ENCODE data around the gene AFF3. TPM values are rescaled to one million over a fixed set of nuclear protein-coding genes. Genes with fewer than 3 reads are reported as not detected.

Gene AFF3
- total and polyA plus RNA-seq, 9 donors = 2.4 to 7.2 (median 3.7) TPM

DNA sequence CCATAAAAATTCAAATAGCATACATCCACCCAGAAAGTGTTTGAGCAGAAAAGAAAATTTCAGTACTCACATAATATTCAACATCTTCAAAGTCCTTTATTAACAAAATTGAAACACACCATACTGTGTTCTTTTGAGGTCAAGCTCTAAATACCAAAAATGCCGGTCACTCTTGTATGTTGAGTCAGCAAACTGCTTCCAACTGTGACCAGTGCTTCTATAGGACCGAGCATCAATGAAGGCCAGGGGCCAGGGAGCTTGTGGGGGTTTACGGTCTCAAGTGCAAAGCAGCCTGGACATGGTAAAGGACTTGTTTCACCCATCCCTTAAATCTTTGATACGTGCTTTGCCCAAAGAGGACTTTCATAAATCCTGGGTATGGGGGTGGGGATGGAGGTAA is 539.9 kb downstream of the AFF3 start:
- H3K27me3 ChIP-seq (ENCODE audit: control insufficient read depth, insufficient read depth, low read length) = peaks cover 3% of the 10 kb centered on the region
- no peaks in the 10 kb centered on the region for H3K9me3 ChIP-seq (replicated peaks; ENCODE audit: control insufficient read depth, low read depth, low read length)
- peaks cover 23% of the 10 kb centered on the region for H3K4me1 ChIP-seq (ENCODE audit: control insufficient read depth, insufficient read depth, low read length)
- H3K36me3 ChIP-seq (ENCODE audit: control insufficient read depth, insufficient read depth, low read length) = no peaks in the 10 kb centered on the region
- H3K4me3 ChIP-seq (ENCODE audit: low read length) = no peak overlapping the region
- no CpG with 5 or more reads among the region's 4 CpGs for WGBS (ENCODE audit: insufficient coverage)
- H3K27ac ChIP-seq (ENCODE audit: low read length) = peak overlapping the region; percentile 45
- DNase-seq = no peak

DNA sequence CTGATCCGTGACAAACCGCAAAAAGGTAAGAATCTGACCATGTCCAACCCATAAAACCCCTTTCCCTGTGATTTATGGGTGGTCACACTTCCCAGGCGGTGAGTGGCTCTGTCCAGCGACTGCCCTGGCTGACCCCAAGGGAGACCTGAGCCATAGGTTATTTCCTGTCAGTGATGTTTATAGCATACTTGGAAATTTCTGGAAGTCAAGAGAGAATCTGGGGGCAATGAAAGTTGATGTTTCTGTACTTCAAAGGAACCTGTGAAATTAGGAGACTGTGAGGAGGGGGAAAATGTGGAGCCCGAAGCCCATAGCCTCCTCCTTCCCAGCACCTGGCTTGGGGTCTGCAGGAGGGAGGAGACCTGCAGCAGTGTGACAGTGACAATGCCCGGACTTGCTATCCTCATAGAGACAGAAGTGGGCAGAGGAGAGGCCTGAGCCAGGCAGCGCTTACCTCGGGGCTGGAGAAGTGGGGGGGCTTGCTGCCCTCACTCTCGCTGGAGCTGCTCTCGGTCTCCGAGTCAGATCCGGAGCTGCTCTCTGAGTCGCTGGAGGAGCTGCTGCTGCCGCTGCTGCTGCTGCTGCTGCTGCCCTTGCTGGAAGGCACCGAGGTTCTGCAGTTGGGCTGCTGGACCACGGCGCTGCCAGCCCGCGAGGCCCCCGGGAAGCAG is 541.3 kb downstream of the AFF3 start:
- Histone ChIP-seq H3K9me3 (replicated peaks; ENCODE audit: control insufficient read depth, low read depth, low read length) (no peaks in the 10 kb centered on the region), H3K4me3 (ENCODE audit: low read length) (no peak overlapping the region), H3K36me3 (ENCODE audit: control insufficient read depth, insufficient read depth, low read length) (no peaks in the 10 kb centered on the region), H3K27me3 (ENCODE audit: control insufficient read depth, insufficient read depth, low read length) (peaks cover 3% of the 10 kb centered on the region), H3K4me1 (ENCODE audit: control insufficient read depth, insufficient read depth, low read length) (peaks cover 23% of the 10 kb centered on the region), H3K27ac (ENCODE audit: low read length) (no peak overlapping the region)
- 37% methylated on average over 12 of the region's 20 CpGs for WGBS (ENCODE audit: insufficient coverage)
- no peak for DNase-seq

DNA sequence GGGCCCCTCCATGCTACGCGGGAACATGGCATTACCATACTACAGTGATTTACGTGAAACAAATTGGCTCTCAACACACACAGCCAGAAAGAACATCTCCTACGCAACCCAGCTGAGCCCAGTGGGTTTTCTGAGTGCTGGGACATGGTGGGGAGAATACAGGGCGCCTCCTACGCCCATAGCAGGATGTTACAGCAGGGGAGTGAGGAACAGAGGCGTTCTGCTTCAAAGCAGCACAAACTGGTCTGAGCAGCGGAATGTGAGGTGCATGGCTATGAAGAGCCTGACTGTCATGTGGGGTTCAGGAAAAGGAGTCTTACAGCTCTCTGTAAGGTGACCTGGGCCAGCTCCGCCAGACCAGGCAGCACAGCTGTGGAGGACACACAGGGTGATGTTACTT is 543.9 kb downstream of the AFF3 start:
- Histone ChIP-seq H3K27me3 (ENCODE audit: control insufficient read depth, insufficient read depth, low read length) (peaks cover 3% of the 10 kb centered on the region), H3K4me1 (ENCODE audit: control insufficient read depth, insufficient read depth, low read length) (peaks cover 14% of the 10 kb centered on the region), H3K4me3 (ENCODE audit: low read length) (no peak overlapping the region), H3K9me3 (replicated peaks; ENCODE audit: control insufficient read depth, low read depth, low read length) (no peaks in the 10 kb centered on the region), H3K27ac (ENCODE audit: low read length) (no peak overlapping the region), H3K36me3 (ENCODE audit: control insufficient read depth, insufficient read depth, low read length) (no peaks in the 10 kb centered on the region)
- no peak for DNase-seq
- 74% methylated on average over 4 of the region's 9 CpGs for WGBS (ENCODE audit: insufficient coverage)

DNA sequence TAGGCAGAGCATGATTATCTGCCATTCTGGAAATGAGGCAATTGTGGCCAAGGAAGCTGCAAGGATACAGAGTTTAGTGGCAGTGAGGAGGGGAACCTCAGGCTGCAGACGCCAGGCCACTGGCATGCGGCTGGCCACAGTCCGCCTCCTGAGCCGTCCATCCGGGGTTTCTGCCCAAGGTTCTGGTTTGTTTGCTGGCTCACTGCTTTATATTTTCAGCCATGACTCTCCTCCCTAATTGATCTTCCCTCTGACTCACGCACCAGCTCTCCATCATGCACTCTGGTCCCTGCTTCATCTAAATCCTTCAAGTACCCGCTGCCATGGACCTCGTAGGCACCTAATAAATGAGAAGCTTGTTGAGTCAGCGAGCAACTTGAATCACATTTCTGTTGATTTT is 544.8 kb downstream of the AFF3 start:
- Histone ChIP-seq H3K4me3 (ENCODE audit: low read length) (no peak overlapping the region), H3K27me3 (ENCODE audit: control insufficient read depth, insufficient read depth, low read length) (peaks cover 3% of the 10 kb centered on the region), H3K9me3 (replicated peaks; ENCODE audit: control insufficient read depth, low read depth, low read length) (no peaks in the 10 kb centered on the region), H3K4me1 (ENCODE audit: control insufficient read depth, insufficient read depth, low read length) (peaks cover 10% of the 10 kb centered on the region), H3K27ac (ENCODE audit: low read length) (no peak overlapping the region), H3K36me3 (ENCODE audit: control insufficient read depth, insufficient read depth, low read length) (no peaks in the 10 kb centered on the region)
- WGBS (ENCODE audit: insufficient coverage) = 76% methylated on average over 9 of the region's 9 CpGs
- no peak for DNase-seq

DNA sequence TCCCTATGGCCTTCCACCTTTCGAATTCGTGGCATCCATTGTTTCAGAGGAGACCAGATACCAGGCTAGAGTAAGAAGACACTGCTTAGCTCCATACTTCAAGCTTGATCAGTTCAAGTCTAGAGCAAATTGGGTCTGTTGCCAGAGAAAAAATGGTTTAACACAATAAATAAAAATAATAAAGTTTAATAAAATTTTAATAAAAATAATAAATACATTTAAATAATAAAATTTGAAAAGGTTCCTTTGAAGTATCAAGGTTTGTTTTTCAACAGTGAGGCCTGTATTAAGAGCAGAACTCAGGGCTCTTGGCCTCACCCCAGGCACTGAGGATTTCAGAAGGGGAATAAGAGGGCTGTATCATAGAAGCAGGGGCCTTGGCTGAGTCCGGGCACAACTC is 547.0 kb downstream of the AFF3 start:
- 93% methylated on average over 3 of the region's 3 CpGs for WGBS (ENCODE audit: insufficient coverage)
- no peak overlapping the region for H3K27ac ChIP-seq (ENCODE audit: low read length)

DNA sequence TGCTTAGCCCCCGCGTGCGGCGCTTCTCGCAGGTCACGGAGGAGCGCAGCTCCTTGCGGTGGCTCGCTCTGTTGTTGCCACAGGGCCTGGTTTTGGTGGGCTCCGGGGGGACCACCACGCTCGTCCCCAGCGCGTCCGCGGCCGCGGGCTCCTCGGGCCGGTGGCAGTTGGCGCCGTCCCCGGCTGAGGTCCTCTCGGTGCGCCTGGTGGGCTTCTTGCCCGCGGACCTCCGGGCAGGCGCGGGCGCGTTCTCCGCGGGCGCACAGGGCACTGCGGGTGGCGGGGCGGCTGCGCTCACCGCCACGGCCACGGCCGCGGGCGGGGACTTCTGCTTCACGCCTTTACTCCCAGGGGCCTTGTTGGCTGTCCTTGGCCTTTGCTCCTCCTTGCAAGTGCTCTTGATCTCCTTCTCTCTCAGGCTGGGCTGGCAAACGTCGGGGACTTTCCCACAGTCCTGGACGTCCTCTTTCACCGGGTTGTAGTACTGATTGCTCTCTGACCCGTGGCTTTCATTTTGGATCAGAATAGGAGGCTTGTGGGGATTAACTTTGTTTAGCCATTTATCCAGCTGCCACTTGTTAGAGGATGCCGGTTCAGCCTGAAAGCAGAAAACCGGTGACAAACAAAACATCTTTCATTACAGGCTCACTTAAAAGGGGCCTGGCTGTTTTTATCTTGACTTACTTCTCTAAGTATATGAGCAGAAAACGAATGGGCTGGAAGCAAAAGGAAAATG is 548.5 kb downstream of the AFF3 start:
- Histone ChIP-seq H3K9me3 (replicated peaks; ENCODE audit: control insufficient read depth, low read depth, low read length) (no peaks in the 10 kb centered on the region), H3K4me1 (ENCODE audit: control insufficient read depth, insufficient read depth, low read length) (no peaks in the 10 kb centered on the region), H3K36me3 (ENCODE audit: control insufficient read depth, insufficient read depth, low read length) (no peaks in the 10 kb centered on the region), H3K27me3 (ENCODE audit: control insufficient read depth, insufficient read depth, low read length) (no peaks in the 10 kb centered on the region), H3K4me3 (ENCODE audit: low read length) (no peak overlapping the region), H3K27ac (ENCODE audit: low read length) (no peak overlapping the region)
- no peak for DNase-seq
- WGBS (ENCODE audit: insufficient coverage) = 85% methylated on average over 47 of the region's 54 CpGs

More for the DNA sequence above, 547.0 kb downstream of the AFF3 start:
- no peaks in the 10 kb centered on the region for H3K9me3 ChIP-seq (replicated peaks; ENCODE audit: control insufficient read depth, low read depth, low read length)
- no peak overlapping the region for H3K4me3 ChIP-seq (ENCODE audit: low read length)
- H3K27me3 ChIP-seq (ENCODE audit: control insufficient read depth, insufficient read depth, low read length) = no peaks in the 10 kb centered on the region
- no peaks in the 10 kb centered on the region for H3K36me3 ChIP-seq (ENCODE audit: control insufficient read depth, insufficient read depth, low read length)
- no peaks in the 10 kb centered on the region for H3K4me1 ChIP-seq (ENCODE audit: control insufficient read depth, insufficient read depth, low read length)
- DNase-seq = no peak

DNA sequence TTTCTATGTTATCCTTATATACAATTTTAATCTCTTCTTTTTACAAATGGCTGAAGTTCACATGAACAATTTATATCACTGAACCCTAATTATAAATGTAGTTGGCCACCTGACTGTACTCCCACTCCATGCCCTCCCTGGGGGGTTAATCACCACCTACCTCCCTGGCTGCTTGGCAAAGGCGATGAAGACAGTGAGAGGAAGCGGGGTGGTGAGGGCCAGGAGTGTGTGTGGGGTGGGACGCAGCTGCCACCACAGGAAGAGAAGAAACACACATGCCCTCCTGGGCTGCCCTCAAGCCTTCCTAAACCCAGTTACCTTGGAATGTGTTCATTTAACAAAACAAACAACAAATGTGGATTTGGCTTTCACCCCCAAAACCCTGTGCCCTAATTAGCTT is 565.6 kb downstream of the AFF3 start:
- H3K27ac ChIP-seq (ENCODE audit: low read length) = no peak overlapping the region
- peaks cover 6% of the 10 kb centered on the region for H3K4me1 ChIP-seq (ENCODE audit: control insufficient read depth, insufficient read depth, low read length)
- no peak overlapping the region for H3K4me3 ChIP-seq (ENCODE audit: low read length)
- no peaks in the 10 kb centered on the region for H3K36me3 ChIP-seq (ENCODE audit: control insufficient read depth, insufficient read depth, low read length)
- no peaks in the 10 kb centered on the region for H3K27me3 ChIP-seq (ENCODE audit: control insufficient read depth, insufficient read depth, low read length)
- no peaks in the 10 kb centered on the region for H3K9me3 ChIP-seq (replicated peaks; ENCODE audit: control insufficient read depth, low read depth, low read length)
- WGBS (ENCODE audit: insufficient coverage) = no CpG with 5 or more reads among the region's 3 CpGs
- no peak for DNase-seq

DNA sequence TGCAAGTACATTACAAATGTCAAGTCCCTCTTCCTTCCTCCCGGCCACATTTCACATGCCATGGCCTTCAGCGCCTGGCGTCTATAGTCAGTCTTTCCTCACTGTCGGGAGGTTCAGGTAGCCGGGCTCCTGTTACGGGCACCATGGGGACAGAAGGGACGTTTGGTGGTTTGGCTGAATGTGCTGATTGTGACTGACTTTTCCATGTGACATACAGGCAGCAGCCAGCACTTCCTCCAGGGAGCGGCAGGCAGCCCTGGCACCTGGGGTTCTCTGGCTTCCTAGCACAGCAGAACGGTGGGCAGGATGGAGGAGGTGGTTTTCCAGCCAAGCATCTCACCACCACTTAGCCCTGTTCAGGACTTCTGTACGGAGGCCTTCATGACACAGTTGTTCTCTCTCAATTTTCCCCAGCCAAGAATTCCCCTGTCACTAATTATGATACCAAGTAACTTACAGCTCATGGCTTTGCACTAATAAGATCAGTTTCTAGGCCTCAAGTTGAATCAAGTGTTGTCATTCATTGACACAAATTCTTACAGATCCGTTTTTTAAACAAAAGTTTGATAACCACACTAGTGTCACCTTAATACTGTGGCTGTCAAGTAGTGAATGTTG is 568.6 kb downstream of the AFF3 start:
- Histone ChIP-seq H3K4me3 (ENCODE audit: low read length) (no peak overlapping the region), H3K27me3 (ENCODE audit: control insufficient read depth, insufficient read depth, low read length) (no peaks in the 10 kb centered on the region), H3K9me3 (replicated peaks; ENCODE audit: control insufficient read depth, low read depth, low read length) (no peaks in the 10 kb centered on the region), H3K4me1 (ENCODE audit: control insufficient read depth, insufficient read depth, low read length) (peaks cover 6% of the 10 kb centered on the region), H3K27ac (ENCODE audit: low read length) (no peak overlapping the region), H3K36me3 (ENCODE audit: control insufficient read depth, insufficient read depth, low read length) (no peaks in the 10 kb centered on the region)
- 93% methylated on average over 2 of the region's 11 CpGs for WGBS (ENCODE audit: insufficient coverage)
- DNase-seq = no peak

DNA sequence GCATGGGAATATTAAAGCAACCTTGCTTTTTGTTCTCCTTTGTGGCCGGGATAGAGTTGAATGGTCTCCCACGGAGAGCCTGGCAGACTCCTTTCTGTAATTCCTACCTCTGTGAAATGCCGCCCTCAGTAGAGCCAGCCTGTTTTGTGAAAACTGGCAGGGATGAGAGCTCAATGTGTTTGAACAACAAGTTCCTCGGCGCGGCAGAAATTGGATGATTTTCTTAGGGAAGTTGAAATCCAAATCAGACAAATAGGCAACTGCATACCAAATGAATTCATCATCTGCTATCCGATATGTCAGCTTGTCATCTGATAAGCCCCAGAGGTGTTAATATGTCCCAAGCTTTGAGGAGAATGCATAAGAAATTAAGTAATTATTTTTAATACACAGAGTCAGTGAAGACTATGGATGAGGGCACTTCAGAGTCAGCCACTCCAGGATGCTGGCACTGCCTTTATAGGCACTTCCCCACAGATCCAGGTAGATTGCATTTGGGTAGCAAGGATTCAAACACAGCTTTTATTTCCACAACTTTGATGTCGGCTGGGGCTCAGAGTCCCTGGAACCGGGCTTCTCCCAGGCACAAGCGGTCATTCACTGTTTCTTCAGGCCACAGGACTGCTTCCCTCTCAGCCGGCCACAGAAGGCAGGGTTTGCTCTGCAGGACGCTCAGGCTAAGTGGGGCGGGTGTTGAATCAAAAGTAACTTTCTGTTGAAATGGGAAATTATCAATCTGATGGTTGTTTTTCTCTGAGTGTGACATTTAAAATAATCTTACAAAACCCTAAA is 569.8 kb downstream of the AFF3 start:
- H3K27ac ChIP-seq (ENCODE audit: low read length) = no peak overlapping the region
- no peak for DNase-seq
- no peaks in the 10 kb centered on the region for H3K9me3 ChIP-seq (replicated peaks; ENCODE audit: control insufficient read depth, low read depth, low read length)
- no peak overlapping the region for H3K4me3 ChIP-seq (ENCODE audit: low read length)
- no peaks in the 10 kb centered on the region for H3K36me3 ChIP-seq (ENCODE audit: control insufficient read depth, insufficient read depth, low read length)
- H3K27me3 ChIP-seq (ENCODE audit: control insufficient read depth, insufficient read depth, low read length) = no peaks in the 10 kb centered on the region
- 66% methylated on average over 7 of the region's 13 CpGs for WGBS (ENCODE audit: insufficient coverage)
- H3K4me1 ChIP-seq (ENCODE audit: control insufficient read depth, insufficient read depth, low read length) = peaks cover 6% of the 10 kb centered on the region

DNA sequence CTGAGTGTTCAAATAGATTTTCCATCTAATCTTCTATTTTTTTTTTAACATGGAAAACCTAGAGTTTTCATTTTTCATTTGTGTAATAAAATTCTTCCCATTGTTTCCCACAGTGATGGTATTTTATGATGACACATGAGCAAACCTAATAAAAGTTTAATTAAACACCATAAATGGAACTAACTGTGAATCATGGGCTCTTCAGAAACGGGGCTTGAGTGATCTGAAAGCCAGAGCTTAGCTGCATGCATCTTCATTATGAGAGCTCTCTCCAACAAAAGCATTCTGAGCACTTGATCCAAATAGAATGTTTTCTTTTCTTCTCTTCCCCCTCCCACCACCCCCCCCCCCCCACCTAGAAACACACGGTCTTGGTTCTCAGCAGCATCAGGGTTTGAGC is 570.4 kb downstream of the AFF3 start:
- no peak for DNase-seq
- WGBS (ENCODE audit: insufficient coverage) = no CpG with 5 or more reads among the region's 2 CpGs
- Histone ChIP-seq H3K27me3 (ENCODE audit: control insufficient read depth, insufficient read depth, low read length) (no peaks in the 10 kb centered on the region), H3K4me3 (ENCODE audit: low read length) (no peak overlapping the region), H3K4me1 (ENCODE audit: control insufficient read depth, insufficient read depth, low read length) (peaks cover 6% of the 10 kb centered on the region), H3K27ac (ENCODE audit: low read length) (no peak overlapping the region), H3K9me3 (replicated peaks; ENCODE audit: control insufficient read depth, low read depth, low read length) (no peaks in the 10 kb centered on the region), H3K36me3 (ENCODE audit: control insufficient read depth, insufficient read depth, low read length) (no peaks in the 10 kb centered on the region)

All from muscle of leg (tissue), 11 donors.